HG03342 (cell line): ENCODE results near the gene PPP1R16B.

Experiments used
- ATAC-seq: cut with Tn5 transposase; IDR thresholded peaks from one replicate; pipeline ENCODE4 v1.9.1; 2021; ENCODE audit warnings: mild to moderate bottlenecking, moderate library complexity; ENCODE audit not compliant: unreplicated experiment

Gene PPP1R16B

GRCh38 chr20:38805502-38805957, at the start of gene PPP1R16B:
TSS of gene PPP1R16B (plus strand) at chr20:38805697. CDS start at chr20:38835926, 30,229 bp downstream.
- peak; percentile 56 for ATAC-seq

- ATAC-seq: no peak
Observed at GRCh38 chr20:38757145-38757775, 48.2 kb upstream of the PPP1R16B start.

- ATAC-seq: no peak
Observed at GRCh38 chr20:38759106-38759505, 46.4 kb upstream of the PPP1R16B start.

GRCh38 chr20:38760978-38761377, 44.5 kb upstream of the PPP1R16B start:
- ATAC-seq: no peak

- no peak for ATAC-seq
Observed at GRCh38 chr20:38762174-38762573, 43.3 kb upstream of the PPP1R16B start.

GRCh38 chr20:38763616-38764015, 41.9 kb upstream of the PPP1R16B start:
- no peak for ATAC-seq

- ATAC-seq: no peak
Observed at GRCh38 chr20:38764567-38765318, 40.8 kb upstream of the PPP1R16B start.

- no peak for ATAC-seq
Observed at GRCh38 chr20:38766071-38766470, 39.4 kb upstream of the PPP1R16B start.

GRCh38 chr20:38769376-38770295, 35.9 kb upstream of the PPP1R16B start:
- ATAC-seq: no peak

GRCh38 chr20:38770546-38770945, 35.0 kb upstream of the PPP1R16B start:
- no peak for ATAC-seq

GRCh38 chr20:38770970-38771369, 34.5 kb upstream of the PPP1R16B start:
- no peak for ATAC-seq

GRCh38 chr20:38771621-38772020, 33.9 kb upstream of the PPP1R16B start:
- no peak for ATAC-seq

- ATAC-seq: no peak
Observed at GRCh38 chr20:38774167-38774566, 31.3 kb upstream of the PPP1R16B start.

GRCh38 chr20:38776363-38776762, 29.1 kb upstream of the PPP1R16B start:
- no peak for ATAC-seq

- ATAC-seq: no peak
Observed at GRCh38 chr20:38779247-38780097, 26.0 kb upstream of the PPP1R16B start.

GRCh38 chr20:38782275-38782674, 23.2 kb upstream of the PPP1R16B start:
- ATAC-seq: no peak

- ATAC-seq: no peak
Observed at GRCh38 chr20:38787870-38788269, 17.6 kb upstream of the PPP1R16B start.

GRCh38 chr20:38789503-38790199, 15.8 kb upstream of the PPP1R16B start:
- no peak for ATAC-seq

- ATAC-seq: no peak
Observed at GRCh38 chr20:38790200-38791053, 15.1 kb upstream of the PPP1R16B start.
